HG03575 (cell line): ENCODE measurements around the gene KLHL30.
"Not testable (repeated sequence)": the region's sequence is repeated elsewhere in the genome, so short reads cannot be mapped to it uniquely, and the experiment has no call there.

ENCODE experiments used
- ATAC-seq: cut with Tn5 transposase; IDR thresholded peaks from one replicate; pipeline ENCODE4 v1.9.1; 2021; ENCODE audit not compliant: unreplicated experiment, insufficient number of reproducible peaks, low FRiP score; ENCODE audit errors: extremely low read depth

KLHL30 gene

DNA sequence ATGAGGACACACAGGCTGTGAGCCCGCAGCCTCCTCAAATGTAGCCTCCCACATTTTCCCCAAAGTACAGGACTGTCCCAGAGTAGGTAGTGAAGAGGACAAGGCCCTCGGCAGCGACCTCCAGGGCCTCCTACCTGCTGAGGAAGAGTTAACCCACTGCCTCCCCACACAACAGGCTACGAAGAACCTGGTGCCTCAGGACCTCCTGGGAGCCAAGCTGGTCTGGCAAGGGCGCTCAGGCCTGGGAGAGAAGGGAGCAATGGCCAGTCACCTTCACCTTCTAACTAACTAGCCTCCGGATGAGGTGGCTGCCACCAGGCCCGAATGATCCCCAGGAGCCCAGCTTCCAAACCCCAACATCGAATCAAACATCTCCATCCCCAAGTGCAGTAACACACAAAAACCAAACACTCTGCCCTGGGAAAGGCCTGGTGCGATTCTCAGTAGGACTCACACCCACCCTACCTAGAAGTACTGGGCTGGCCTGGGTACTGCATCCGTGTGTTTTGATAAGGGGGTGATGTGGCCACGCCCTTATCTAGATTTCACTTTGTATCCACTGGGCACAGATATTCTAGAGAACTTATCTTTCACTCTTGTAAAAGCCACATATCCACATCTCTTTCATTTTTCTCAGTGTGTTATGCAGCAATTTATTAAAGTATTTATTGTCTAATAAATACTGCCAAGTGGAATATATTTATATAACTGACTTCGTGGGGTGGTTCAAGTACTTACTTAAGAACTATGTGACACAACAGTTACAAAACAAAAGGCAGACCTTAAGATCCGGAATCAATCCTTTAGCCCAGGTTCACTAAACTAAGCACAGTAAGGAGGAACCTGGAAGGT lies 30.0 kb downstream of the KLHL30 start:
- no peak for ATAC-seq

DNA sequence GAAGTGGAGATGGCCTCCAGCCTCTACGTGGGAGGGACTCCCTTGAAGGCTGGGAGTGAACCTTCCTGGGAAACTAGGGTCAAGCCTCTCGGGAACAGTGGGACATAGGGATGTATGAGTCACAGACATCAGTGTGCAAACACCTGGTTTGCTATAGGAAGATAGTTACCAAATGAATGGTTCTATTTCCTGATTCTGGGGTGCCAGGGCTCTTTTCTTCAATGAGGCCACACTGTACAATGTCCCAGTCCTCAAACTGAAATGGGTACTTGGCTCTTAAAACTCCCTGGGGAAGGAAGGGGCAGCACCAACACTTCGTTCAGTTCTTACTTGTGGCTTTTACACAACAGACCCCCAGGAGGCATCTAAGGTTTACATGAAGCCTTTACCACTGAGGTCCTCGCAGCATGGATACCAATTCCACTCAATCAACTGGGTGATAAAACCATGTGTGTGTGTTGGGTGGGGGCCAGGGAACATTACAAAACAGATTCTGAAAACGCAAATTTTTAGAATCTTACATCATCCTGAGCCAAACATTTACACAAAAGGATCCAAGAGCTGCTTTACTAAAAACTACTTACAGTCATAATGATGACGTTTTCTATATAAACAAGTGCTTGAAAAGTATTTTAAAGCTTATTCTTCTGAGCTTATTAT lies 30.7 kb downstream of the KLHL30 start:
- ATAC-seq = no peak

DNA sequence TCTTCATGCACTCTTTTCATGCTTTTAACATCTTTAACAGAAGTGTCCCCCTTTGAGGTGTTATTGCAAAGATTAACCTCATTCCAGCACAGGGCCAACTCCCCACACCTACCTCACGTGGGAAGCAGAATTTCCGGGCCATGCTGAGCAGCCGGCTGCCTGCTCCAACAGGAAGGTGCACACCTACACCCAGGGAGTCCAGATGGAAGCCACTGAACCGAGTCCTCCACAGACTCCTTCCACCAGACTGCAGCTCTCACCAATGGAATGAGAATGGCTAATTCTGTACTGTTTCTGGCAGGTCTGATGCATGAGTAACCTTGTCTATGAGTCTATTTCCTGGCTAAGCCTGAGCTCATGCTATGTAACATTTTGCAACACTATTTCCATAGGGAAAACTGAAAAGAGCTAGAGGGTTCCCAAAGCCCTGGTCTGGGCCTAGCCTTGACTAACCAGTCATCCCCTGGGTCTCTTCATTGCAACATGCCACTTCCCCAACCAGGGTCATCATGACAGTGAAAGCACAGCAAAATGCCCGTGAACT lies 31.3 kb downstream of the KLHL30 start:
- ATAC-seq = no peak

DNA sequence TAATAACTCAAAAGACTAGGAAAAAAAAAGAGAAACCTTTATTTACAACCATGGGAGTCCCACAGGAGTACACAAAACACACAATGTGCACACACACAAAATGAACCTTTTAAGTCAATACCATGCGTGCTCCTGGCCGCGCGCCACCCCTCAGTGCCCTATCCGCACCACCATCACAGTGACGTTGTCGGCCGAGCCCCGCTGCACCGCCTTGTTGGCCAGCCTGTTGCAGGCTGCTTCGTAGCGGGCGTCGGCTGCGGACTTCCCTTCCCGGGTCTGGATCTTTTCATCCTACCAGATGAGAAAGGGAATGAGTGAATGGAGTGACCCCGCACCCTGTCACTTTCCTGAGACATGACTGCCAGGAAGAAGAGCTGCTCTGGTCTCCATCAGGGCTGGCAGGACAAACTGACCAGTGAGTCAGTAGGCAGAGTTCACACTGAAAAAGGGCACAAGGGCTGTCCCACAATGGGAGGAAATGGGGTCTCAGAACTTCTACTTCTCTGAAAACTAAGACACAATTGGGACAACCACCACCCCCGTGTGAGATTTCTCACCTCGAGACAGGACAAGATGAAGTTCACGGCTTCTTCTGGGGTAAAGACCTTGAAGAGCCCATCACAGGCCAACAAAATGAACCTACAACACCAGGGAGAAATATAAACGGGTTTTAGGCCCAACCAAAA lies 32.1 kb downstream of the KLHL30 start:
- ATAC-seq = no peak

DNA sequence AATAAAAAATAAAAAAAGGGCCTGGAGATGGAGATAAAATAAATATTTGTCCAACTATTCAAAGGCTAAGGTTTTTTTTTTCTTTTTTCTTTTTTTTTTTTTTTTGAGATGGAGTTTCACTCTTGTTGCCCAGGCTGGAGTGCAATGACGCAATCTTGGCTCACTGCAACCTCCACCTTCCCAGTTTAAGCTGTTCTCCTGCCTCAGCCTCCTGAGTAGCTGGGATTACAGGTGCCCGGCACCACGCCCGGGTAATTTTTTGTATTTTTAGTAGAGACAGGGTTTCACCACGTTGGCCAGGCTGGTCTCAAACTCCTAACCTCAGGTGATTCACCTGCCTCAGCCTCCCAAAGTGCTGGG lies 32.6 kb downstream of the KLHL30 start:
- not testable (repeated sequence) for ATAC-seq

- ATAC-seq = no peak
Measured at GRCh38 chr2:238171575-238172187, 33.2 kb downstream of the KLHL30 start.

GRCh38 chr2:238172439-238172838 lies 34.0 kb downstream of the KLHL30 start:
- ATAC-seq = no peak

DNA sequence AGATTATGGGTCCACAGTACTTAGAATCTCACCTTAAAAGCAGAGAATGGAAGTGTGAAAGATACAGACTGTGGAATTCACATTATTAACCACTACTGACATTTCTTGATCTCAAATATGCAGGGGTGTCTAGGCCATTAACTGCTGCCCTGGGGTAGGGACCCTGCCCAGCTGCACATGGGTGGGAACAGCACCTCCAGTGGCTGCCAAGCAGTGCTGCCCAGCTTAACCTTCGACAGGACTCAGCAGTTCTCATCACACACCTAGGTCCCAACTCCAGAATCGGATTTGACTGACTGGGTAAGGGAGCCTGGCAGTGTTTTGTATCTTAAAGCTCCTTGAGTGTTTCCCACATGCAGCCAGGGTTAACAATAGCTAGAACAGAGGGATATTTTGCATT lies 35.2 kb downstream of the KLHL30 start:
- ATAC-seq = no peak

GRCh38 chr2:238174291-238174690 lies 35.8 kb downstream of the KLHL30 start:
- no peak for ATAC-seq

GRCh38 chr2:238174701-238175100 lies 36.2 kb downstream of the KLHL30 start:
- no peak for ATAC-seq

DNA sequence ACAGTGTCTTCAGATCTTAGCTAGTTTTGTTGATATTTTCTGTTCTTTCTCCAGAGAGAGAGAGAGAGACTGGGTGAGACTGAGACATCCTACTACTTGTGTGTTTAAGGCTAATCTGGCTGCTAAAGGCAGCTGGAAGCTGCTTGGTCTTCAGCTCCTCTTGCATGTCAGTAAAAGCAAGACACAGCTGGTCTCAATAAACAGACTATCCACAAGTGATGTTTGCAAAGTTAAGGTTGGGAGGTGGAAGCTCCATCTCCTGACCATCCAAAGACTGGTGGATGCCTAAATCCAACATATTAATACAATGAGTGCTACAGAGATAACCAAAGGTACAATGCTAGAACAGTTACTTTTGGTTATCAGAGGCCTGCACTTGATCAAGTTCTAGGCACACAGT lies 38.1 kb downstream of the KLHL30 start:
- ATAC-seq = no peak

DNA sequence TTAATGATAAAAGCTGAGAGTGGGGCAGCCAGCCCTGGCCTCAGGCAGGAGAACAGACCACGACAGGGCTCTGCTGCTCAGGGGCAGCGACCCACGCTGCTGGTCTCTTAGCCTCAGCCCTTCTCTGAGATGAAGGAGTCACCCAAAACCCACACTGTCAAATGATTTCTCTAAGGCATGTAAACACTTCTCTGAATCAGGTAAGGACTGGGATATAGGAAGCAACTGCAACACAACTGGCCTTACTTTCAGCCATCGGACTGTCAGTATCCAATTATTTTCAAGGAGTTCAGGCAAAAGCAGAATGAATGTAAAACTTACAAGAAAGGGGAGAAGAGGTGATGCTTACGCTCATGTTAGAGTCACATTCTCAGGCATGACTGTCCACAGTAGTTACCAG lies 42.1 kb downstream of the KLHL30 start:
- ATAC-seq = no peak

DNA sequence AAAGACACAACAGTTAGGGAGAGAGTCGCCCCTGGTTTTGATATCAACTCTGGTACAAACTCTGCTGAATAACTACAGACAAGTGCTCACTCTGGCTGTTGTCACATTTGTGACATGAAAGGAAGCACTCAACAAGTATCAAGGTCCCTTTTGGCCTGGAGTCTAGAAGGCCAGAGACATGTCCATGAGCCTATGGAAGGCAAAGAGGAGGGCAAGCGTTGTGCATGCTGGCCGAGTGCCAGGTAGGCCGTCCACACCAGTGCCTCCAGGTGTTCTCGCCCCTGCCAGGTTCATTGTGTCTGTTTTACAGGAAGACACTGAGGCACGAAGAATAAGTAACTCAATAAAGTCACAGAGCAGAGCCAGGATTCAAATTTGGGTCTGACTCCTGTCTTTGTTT lies 43.9 kb downstream of the KLHL30 start:
- ATAC-seq = no peak

DNA sequence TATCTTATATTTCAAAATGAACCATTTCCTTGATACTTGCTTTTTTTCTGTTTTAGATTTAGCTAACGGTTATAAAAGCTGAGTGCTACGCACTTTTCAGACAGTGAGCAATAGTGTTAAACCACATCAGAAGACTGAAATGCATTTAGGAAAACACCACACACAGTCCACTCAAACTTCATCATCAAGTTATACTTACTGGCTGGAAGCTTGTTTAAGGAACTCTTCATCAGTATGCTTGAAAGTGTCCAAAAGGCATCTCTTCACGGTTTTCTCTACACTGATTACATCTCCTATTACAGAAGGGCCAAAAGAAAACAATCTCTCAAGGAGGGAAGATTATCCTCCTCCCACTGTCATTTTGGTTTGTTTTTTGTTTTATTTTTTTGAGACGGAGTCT lies 45.4 kb downstream of the KLHL30 start:
- ATAC-seq = no peak

DNA sequence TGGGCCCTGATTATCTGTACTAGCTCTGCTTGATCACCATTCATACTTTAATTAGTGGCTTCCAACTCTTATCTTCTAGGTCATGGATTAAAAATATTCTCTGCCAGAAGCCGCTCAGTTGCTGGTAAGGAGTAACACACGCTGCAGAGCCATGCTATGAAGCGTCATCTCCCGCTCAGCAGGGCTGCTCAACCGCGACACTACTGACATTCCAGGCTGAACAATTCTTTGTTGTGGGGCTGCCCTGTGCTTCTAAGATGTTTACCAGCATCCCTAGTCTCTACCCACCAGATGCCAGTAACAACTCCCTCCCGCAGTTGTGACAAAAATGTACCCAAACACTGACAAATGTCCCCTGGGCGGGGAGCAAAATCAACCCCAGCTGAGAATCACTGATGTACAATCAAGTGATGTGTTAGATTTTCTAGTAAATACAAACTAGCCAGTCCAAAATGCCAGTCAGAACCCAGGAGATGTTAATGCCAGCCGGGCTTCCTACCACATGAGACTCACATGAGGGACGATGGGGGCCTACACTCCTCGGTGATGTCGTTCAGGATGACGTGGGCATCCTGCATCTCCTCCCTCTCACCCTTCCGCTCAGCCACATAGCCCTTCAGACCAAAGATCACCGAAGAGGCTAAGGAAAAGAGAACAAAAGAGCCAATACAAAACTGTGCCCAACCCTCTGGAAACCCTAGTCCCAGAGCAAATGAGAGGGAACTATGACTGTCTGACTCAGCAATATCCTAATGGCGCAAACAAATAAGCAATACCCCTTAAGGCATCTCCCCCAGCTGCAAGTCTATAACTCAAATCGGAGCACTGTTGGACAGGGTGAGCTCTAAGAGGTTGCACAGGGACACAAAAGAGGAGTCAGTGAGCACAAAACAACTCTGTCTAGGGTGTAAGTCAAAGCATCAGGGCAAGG lies 49.4 kb downstream of the KLHL30 start:
- no peak for ATAC-seq

DNA sequence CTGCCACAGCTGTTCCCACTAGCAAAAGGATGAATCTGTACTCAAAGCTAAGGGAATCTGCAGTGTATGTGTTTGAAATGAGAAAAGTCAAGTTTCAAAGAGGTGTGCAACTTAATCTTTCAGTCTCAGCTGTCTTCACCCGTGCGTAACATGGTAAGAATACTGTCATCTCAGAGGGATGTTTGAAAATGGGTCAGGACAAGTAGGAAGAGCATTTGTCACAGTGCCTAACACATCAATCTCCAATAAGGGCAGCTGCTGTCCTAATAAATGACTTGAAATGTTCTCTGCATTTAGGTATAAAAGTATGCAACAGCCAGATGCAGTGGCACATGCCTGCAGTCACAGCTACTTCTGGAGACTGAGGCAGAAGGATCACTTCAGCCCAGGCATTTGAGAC lies 52.0 kb downstream of the KLHL30 start:
- ATAC-seq = no peak
